IgD-negative memory B cell (primary cell): ENCODE results near the gene TOX2. TPM values are rescaled to one million over a fixed set of nuclear protein-coding genes. Genes with fewer than 3 reads are reported as not detected.
A peak's percentile ranks its signal among the peaks of the same experiment; 100 is the strongest.

Experiments
- H3K27ac Mint-ChIP-seq, 3 donors: one replicate each; pipeline ENCODE4 v1.8.0; 2020 to 2022; ENCODE audit warnings: mild to moderate bottlenecking in 3 of 3, mixed read lengths in 3 of 3, moderate library complexity in 1 of 3
- H3K27me3 Mint-ChIP-seq: one replicate; pipeline ENCODE4 v1.8.0; 2021; ENCODE audit warnings: mixed read lengths
- H3K36me3 Mint-ChIP-seq: one replicate; pipeline ENCODE4 v1.8.0; 2020; ENCODE audit warnings: mild to moderate bottlenecking, mixed read lengths
- H3K4me1 Mint-ChIP-seq, 3 donors: one replicate each; pipeline ENCODE4 v1.8.0; 2020 to 2022; ENCODE audit warnings: mixed read lengths in 3 of 3, mild to moderate bottlenecking in 1 of 3
- H3K4me3 Mint-ChIP-seq, 4 donors: one replicate each; pipeline ENCODE4 v1.8.0; 2020 to 2022; ENCODE audit warnings: mild to moderate bottlenecking in 4 of 4, mixed read lengths in 4 of 4, moderate library complexity in 3 of 4
- H3K9me3 Mint-ChIP-seq, 3 donors: one replicate each; pipeline ENCODE4 v1.8.0; 2020 to 2021; ENCODE audit warnings: mixed read lengths in 3 of 3, mild to moderate bottlenecking in 1 of 3
- polyA plus RNA-seq: library from polyadenylated mRNA; unstranded; fragments of 300-500 nt; fragmentation: Illumina TruSeq; gene quantifications from one replicate; pipeline ENCODE4 v1.2.3, GENCODE V29; 2021

The TOX2 gene
- polyA plus RNA-seq, 1 donor from 2014 or later: 0.73 TPM

- H3K9me3 Mint-ChIP-seq: no peaks in the 10 kb centered on the region
- no peak overlapping the region for H3K27ac Mint-ChIP-seq
- peaks cover 3% of the 10 kb centered on the region for H3K27me3 Mint-ChIP-seq
- H3K36me3 Mint-ChIP-seq: no peaks in the 10 kb centered on the region
- H3K4me1 Mint-ChIP-seq: peaks cover 0 to 13% (median 10%) of the 10 kb centered on the region in 3 donors
- H3K4me3 Mint-ChIP-seq: no peak overlapping the region
Measured at GRCh38 chr20:44021900-44022299, 107.2 kb downstream of the TOX2 start.

DNA sequence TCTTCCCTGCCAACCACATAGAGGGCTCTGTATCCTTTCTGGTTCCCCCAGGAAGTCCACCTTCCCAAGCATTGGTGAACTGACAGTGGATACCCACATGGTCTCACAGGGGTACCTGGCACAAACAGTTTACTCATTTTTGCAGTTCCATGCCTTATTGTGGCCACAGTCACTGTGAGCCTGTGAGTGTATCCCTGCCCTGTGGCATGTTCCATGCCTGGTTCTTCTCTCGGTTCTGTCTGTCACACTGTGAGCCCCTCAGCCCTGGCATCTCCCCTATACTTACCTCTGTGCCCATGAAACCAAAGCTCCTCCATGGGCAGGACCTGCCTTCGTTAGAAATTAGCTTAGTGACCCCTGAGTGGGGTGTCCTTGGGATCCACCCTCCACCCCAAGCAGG, 107.8 kb downstream of the TOX2 start:
- peaks cover 3% of the 10 kb centered on the region for H3K27me3 Mint-ChIP-seq
- H3K4me1 Mint-ChIP-seq: peaks cover 0 to 13% (median 10%) of the 10 kb centered on the region in 3 donors
- H3K4me3 Mint-ChIP-seq: no peak overlapping the region
- H3K9me3 Mint-ChIP-seq: no peaks in the 10 kb centered on the region
- H3K27ac Mint-ChIP-seq: no peak overlapping the region
- H3K36me3 Mint-ChIP-seq: no peaks in the 10 kb centered on the region

DNA sequence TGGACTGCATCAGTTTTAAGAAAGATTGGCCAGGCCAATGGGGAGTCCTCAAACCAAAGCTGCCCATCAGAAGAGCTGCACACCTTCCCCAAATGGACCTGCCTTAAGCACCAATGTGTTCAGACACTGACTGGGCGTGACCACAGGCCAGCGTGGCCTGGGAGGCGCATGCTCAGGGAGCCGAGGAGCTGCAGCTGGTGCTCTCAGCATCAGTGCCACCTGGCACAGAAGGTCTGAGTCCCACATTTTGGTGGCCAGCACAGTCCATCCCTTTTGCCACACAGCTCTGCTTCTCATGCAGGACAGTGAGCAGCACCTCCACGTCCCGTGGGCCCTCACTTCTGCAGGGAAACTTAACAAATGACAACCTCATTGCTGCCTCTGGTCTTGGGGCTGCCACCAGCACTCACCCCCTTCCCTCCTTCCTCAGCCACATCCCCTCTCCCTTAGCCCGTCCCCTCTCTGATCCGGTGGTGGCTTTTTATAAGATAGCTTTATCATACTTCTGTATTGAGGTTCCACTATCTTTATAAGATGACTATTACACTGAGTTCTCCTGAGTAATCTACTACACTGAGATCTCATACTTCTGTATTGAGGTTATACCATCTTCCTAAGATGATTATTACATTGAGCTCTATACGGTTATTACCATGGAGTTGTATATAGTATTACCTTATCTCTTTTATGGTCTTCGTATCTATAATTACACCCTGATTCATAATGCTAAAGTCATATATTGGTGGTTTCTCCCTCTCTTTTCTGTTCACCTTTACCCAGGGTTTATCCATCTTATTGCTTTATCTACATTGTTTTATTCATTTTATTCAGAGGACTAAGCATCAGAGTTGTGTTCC, 109.1 kb downstream of the TOX2 start:
- no peak overlapping the region for H3K4me3 Mint-ChIP-seq
- no peak overlapping the region for H3K27ac Mint-ChIP-seq
- H3K27me3 Mint-ChIP-seq: peaks cover 3% of the 10 kb centered on the region
- H3K9me3 Mint-ChIP-seq: no peaks in the 10 kb centered on the region
- peaks cover 0 to 13% (median 10%) of the 10 kb centered on the region in 3 donors for H3K4me1 Mint-ChIP-seq
- H3K36me3 Mint-ChIP-seq: no peaks in the 10 kb centered on the region

DNA sequence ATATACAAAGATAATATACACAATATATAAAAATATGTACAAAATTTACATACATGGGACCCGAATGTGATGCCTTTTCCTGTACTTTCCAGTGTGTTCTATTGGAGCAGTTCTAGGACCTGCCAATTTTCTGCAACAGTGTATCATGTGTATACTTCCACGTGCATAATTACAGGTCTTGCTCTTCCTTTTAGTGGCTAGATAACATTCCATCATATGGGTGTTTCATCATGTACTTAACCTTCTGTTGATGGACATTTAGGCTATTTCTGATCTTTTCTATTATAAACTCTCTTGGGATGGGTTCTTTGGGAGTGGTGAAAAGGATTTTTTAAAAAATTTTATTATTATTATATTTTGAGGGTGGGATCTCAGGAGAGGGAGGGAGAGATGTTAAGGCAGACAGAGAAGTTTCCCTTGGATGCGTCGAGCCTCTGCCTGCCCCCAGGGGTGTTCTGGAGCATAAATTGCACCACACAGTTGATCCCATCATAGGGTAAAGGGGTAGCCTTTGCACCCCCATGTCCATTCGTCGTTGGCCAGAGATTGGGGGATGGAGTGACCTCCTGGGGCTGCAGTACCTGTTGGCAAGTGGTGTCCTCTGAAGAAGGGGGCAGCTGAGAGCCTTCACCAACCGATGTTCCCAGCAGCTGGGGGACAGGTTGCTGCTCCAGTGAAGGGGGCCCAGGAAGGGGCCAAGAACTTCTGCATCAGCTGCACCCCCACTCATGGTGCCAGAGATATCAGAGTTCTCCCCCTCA, 110.3 kb downstream of the TOX2 start:
- no peaks in the 10 kb centered on the region for H3K36me3 Mint-ChIP-seq
- H3K4me1 Mint-ChIP-seq: peaks cover 0 to 4% (median 2%) of the 10 kb centered on the region in 3 donors
- H3K9me3 Mint-ChIP-seq: no peaks in the 10 kb centered on the region
- H3K27me3 Mint-ChIP-seq: peaks cover 9% of the 10 kb centered on the region
- H3K4me3 Mint-ChIP-seq: no peak overlapping the region
- H3K27ac Mint-ChIP-seq: no peak overlapping the region

- Mint-ChIP-seq H3K36me3 (peaks cover 2% of the 10 kb centered on the region), H3K4me1 (peaks cover 0 to 2% (median 0%) of the 10 kb centered on the region in 3 donors), H3K9me3 (peaks cover 0 to 2% (median 0%) of the 10 kb centered on the region in 3 donors), H3K27ac (no peak overlapping the region), H3K4me3 (no peak overlapping the region), H3K27me3 (peaks cover 12% of the 10 kb centered on the region)
Measured at GRCh38 chr20:44025756-44026155, 111.1 kb downstream of the TOX2 start.

- H3K36me3 Mint-ChIP-seq: peaks cover 2% of the 10 kb centered on the region
- H3K27ac Mint-ChIP-seq: no peak overlapping the region
- peaks cover 0 to 2% (median 1%) of the 10 kb centered on the region in 3 donors for H3K4me1 Mint-ChIP-seq
- peaks cover 0 to 4% (median 0%) of the 10 kb centered on the region in 3 donors for H3K9me3 Mint-ChIP-seq
- H3K4me3 Mint-ChIP-seq: no peak overlapping the region
- peaks cover 12% of the 10 kb centered on the region for H3K27me3 Mint-ChIP-seq
Measured at GRCh38 chr20:44026647-44027342, 112.1 kb downstream of the TOX2 start.

GRCh38 chr20:44027343-44028002, 112.8 kb downstream of the TOX2 start:
- H3K36me3 Mint-ChIP-seq: peaks cover 2% of the 10 kb centered on the region
- no peak overlapping the region for H3K4me3 Mint-ChIP-seq
- H3K27me3 Mint-ChIP-seq: peaks cover 12% of the 10 kb centered on the region
- H3K27ac Mint-ChIP-seq: no peak overlapping the region
- H3K9me3 Mint-ChIP-seq: peaks cover 0 to 4% (median 0%) of the 10 kb centered on the region in 3 donors
- H3K4me1 Mint-ChIP-seq: peaks cover 0 to 2% (median 2%) of the 10 kb centered on the region in 3 donors

DNA sequence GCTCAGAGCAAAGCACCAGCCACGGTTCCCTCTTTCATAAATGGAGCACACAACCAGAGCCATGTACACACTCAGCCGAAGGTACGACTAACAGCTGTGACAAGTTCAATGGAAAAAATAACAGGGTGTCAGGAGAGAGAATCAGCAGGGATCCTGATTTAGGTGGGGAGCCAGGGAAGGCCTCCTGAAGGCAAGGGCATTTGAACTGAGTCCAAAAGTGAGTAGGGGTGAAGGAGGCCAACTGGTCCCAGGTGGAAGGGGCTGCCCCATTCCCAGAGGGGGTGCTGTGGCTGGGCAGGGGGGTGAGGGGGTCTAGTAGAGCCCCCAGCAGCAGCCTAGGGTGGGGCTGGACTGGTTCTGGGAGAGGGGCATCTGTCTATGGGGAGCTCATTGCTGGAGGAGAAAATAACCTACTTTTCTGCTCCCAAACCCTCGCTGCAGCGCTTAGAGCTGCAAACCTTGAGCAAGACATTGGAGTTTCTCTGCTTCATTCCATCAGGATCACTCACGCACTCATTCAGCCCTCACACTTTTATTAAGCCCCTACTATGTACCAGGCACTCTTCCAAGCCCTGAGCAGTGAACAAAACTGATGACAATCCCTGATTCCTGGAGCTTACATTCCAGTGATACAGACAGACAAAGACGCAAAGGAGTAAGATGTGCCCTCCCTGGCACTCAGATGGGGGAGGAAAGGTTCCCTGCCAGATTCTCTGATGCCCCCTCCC, 113.5 kb downstream of the TOX2 start:
- Mint-ChIP-seq H3K4me1 (peaks cover 0 to 2% (median 2%) of the 10 kb centered on the region in 3 donors), H3K27me3 (peaks cover 10% of the 10 kb centered on the region), H3K4me3 (no peak overlapping the region), H3K27ac (no peak overlapping the region), H3K36me3 (peaks cover 2% of the 10 kb centered on the region), H3K9me3 (peaks cover 0 to 4% (median 0%) of the 10 kb centered on the region in 3 donors)

DNA sequence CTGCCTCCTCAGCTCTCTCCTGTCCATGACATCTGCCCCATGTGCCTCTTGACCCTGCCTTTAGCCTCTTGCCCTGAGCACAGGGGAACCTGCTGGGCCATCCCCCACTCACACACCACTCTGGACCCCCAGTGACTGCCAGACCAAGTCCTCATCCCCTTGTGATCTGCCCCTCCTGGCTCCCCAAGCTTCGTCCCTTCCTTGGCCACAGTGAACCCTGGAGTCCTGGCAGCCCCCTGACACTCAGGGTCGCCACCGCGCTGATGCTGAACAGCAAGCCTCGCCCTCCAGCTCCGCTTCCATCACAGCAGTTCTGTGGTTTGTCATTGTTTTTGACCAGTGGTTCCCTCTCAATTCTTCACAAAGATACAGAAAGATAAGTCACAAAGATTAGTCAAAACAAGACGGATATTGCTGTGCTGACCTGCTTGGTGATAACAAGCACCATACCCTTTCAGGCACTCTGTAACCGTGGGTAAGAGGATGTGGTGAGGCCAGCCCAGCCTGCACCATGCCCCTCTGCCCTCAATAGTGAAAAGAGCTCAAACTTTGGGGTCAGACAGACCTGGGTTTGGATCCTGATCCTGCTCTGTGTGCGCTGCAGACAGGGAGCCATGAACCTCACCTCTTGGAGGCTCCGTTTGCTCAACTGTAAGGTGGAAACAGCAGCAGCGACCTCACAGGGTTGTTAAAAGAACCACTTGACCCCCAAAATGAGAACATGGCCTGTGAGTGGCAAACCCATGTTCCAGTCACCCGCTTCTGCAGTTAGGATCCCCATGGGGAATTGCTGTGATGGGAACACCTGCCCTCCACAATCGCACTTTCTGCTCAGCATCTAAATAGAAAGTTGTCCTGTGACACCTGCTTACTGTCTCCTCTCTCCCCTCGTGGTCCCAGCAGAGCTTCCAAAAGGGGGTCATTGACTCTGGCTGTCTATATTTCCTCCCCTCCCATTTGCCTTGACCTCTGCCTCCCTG, 114.5 kb downstream of the TOX2 start:
- Mint-ChIP-seq H3K27ac (no peak overlapping the region), H3K4me3 (peak overlapping the region in 3 of 4 donors; percentile 15 to 75 (median 44)), H3K9me3 (peaks cover 0 to 4% (median 0%) of the 10 kb centered on the region in 3 donors), H3K27me3 (peaks cover 13% of the 10 kb centered on the region), H3K36me3 (peaks cover 2% of the 10 kb centered on the region), H3K4me1 (peaks cover 0 to 3% (median 2%) of the 10 kb centered on the region in 3 donors)

GRCh38 chr20:44029848-44030230, 115.2 kb downstream of the TOX2 start:
- peaks cover 13% of the 10 kb centered on the region for H3K27me3 Mint-ChIP-seq
- peak overlapping the region in 1 of 4 donors; percentile 15 for H3K4me3 Mint-ChIP-seq
- H3K4me1 Mint-ChIP-seq: peaks cover 0 to 3% (median 2%) of the 10 kb centered on the region in 3 donors
- H3K9me3 Mint-ChIP-seq: peaks cover 0 to 4% (median 0%) of the 10 kb centered on the region in 3 donors
- no peak overlapping the region for H3K27ac Mint-ChIP-seq
- peaks cover 2% of the 10 kb centered on the region for H3K36me3 Mint-ChIP-seq

DNA sequence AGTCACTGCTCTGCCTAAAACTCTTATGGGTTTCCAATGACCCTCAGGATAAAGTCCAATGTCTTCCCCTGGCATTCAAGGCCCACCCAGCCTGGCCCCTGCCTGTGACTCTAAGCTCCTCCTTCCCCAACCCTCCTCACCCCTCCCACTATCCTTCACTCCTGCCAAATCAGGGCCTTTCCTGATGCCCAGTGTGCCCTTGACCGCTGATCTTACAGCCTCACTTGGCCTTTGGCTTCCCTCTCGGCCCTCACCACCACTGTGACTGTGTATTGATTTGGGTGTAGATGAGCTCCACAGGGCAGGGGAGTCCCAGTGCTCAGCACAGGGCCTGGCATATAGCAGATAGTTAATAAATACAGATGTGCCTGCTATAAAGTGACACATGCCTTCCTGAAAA, 115.7 kb downstream of the TOX2 start:
- H3K27me3 Mint-ChIP-seq: peaks cover 13% of the 10 kb centered on the region
- no peak overlapping the region for H3K27ac Mint-ChIP-seq
- H3K9me3 Mint-ChIP-seq: peaks cover 0 to 4% (median 0%) of the 10 kb centered on the region in 3 donors
- no peak overlapping the region for H3K4me3 Mint-ChIP-seq
- peaks cover 0 to 3% (median 2%) of the 10 kb centered on the region in 3 donors for H3K4me1 Mint-ChIP-seq
- peaks cover 2% of the 10 kb centered on the region for H3K36me3 Mint-ChIP-seq

GRCh38 chr20:44031001-44031574, 116.4 kb downstream of the TOX2 start:
- H3K9me3 Mint-ChIP-seq: peaks cover 0 to 4% (median 0%) of the 10 kb centered on the region in 3 donors
- H3K27ac Mint-ChIP-seq: no peak overlapping the region
- H3K27me3 Mint-ChIP-seq: peaks cover 13% of the 10 kb centered on the region

More at GRCh38 chr20:44031001-44031574, 116.4 kb downstream of the TOX2 start:
- peak overlapping the region in 1 of 4 donors; percentile 48 for H3K4me3 Mint-ChIP-seq
- peaks cover 2% of the 10 kb centered on the region for H3K36me3 Mint-ChIP-seq
- peaks cover 0 to 3% (median 2%) of the 10 kb centered on the region in 3 donors for H3K4me1 Mint-ChIP-seq
